HG02678 (cell line): ENCODE results near the gene PLCB1.
"Not testable (repeated sequence)": the region's sequence is repeated elsewhere in the genome, so short reads cannot be mapped to it uniquely, and the experiment has no call there.

ENCODE experiments used
- ATAC-seq: cut with Tn5 transposase; IDR thresholded peaks from one replicate; pipeline ENCODE4 v1.9.1; 2021; ENCODE audit warnings: mild to moderate bottlenecking, moderate library complexity; ENCODE audit not compliant: unreplicated experiment

Gene PLCB1

DNA sequence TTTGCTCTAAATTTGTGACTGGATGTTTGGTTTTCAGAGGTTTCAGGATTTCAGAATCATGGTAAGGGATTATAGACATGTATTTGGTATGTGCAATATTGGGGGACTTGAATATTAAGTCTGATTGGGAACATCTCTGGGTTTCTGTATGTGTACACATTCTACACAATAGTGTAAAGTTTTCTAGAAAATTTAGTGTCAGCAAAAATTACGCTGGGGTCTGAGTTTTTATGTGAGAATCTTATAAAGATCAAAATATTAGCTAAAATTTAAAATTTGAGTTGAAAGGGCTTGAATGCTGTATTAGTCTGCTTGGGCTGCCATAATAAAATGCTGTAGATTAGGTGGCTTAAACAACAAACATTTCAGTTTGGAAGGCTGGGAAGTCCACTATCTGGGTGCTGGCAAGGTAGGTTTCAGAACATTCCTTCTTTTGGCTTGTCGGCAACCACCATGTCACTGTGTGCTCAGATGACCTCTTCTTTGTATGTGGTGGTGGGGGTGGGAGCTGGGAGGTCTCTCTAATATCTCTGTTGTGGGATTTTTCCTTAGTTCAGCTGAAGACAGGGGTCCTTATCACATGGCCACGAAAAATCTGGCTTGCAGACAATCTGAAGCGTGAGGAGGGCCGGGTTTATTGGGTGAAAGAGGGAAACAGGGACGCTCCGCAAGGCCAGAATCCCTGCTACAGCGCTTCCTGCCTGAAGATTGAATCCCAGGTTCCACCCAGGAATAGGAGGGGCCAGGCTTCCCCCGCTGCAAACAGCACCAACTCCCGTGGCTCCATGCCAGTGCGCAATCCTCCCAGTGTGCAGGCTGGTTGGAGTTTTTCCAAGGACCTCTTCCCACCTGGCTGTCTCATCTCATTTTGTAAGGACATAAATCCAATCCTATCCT, 299.7 kb downstream of the PLCB1 start:
- ATAC-seq, result no peak

DNA sequence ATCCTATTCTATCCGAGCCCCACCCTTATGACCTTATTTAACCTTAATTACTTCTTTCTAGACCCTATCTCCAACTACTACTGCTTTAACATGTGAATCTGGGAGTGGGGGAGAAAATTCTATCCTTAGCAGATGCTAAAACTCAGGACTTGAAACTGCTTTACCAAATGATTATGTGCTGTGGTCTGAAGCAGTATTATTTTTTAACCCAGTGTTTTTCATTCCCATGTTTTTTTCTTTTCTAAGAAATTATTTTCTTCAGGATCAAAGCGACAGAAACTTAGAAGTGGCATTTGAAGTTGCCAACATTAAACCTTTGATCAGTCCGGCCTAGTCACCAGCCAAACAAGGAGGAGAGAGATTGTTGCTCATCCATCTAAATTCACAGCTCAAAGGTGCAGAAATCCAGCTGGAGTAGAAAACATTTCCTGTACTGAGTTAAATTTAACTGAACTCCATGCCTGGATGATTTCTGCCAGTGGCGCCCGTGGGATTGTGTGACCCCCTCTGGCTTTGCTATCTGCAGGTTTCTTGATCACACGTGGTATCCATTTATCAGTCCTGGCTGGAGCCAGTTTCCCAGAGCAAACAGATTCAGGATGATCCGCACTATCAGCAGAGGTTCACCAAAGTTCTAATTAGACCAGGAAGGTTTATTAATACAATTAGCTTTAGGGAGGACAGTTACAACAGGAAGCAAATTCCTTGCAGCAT, 300.5 kb downstream of the PLCB1 start:
- ATAC-seq, result no peak

DNA sequence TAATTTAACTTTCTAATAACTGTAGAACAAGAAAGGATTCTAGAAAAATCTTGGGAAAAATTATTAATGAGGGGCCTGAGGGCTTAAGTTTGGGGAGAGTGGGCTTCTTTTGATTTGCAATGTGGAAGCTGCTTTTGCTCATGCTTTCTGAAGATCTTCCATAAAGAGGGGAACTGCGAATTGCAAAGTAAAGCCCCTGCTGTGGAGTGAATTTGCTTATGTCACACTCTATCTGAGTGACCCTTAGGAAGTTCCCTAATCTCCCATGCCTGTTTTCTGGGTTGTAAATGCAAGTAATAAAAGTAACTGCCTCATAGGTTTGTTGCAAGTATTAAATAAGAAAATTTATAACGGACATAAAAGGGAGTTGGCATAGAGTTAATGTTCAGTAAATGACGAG, 301.2 kb downstream of the PLCB1 start:
- ATAC-seq, result no peak

DNA sequence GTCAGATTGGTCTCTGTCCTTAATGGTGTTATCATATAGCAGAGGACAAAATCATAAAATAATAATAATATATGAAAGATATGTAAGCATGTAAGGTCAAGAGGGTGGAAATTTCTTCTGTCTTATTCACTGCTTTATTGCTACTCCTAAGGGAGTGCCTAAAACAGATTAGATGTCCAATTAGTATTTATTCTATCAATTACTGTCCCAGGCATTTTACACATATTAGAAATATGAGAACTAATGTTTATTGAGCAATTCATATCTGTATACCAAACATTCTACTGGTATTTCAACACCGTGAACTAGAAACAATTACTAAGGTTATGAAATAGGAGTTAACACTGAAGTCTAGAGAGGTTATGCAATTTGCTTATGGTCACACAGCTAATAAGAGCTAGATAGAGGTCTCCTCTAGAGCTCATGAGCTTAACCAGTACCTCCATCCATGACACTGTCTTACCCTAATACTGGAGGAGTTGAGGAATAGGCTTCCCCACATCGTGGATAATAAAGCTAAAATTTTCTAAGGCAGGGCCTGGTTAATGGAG, 302.3 kb downstream of the PLCB1 start:
- no peak for ATAC-seq

DNA sequence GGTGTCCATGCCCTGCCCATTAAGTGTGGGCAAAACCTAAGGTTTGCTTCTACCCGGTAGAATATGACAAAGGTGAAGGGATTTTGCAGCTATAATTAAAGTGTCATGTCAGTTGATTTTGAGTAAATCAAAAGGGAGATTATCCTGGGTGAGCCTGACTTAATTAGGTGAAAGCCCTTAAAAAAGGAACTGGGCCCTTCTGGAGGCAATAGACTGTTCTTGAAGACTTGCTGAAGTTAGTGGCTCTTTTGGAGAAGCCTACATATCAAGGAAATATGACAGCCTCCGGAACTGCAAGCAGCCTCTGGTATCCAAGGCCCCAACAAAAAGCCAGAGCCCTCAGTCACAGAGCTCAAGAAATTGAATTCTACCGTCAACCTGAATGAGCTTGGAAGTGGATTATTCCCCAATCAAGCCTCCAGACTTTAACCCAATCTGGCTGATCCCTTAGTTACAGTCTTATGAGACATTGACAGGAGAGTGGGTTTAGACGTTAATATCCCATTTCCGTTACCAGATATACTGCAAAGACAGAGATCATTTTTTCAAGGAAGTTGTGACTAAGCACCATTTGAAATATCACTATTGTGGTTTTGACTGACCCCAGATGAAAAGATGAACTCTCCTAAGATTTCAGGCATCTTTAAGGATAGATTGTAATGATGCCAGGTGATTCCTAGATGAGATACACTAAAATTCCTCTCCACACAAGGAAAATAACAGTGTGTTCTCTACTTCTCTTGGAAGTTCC, 303.4 kb downstream of the PLCB1 start:
- no peak for ATAC-seq

DNA sequence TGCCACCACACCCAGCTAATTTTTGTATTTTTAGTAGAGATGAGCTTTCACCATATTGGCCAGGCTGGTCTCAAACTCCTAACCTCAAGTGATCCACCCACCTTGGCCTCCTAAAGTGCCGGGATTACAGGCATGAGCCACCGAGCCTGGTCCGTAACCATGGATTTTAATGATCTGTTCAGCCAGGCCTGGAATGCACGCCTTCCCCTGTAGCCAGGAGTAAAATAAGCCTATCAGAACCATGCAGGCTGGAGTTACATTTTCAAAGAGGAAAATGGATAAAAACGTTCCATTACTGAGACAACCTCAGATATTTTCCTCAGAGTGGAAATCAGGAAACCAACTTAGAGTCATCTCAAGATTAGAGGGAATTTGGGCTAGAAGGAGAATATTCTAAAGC, 304.9 kb downstream of the PLCB1 start:
- not testable (repeated sequence) for ATAC-seq

DNA sequence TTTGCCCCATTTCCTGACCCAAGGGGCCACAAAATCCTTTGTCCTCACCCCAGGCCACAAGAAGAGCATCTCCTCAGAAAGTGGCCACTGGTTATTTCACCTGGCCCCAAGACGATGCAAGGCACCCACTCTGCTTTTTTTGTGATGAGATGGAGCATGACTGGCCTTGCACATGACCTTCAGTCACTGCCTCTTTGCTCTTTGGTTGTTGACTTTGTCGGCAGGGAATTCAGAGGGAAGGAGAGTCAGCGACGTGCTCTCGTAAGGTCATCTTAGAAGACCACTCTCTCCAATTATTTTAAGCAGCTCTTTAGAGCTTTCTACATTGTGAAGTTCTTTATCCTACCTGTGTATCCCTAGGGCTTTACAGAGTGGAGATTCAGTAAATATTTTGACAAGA, 306.7 kb downstream of the PLCB1 start:
- ATAC-seq, result no peak

DNA sequence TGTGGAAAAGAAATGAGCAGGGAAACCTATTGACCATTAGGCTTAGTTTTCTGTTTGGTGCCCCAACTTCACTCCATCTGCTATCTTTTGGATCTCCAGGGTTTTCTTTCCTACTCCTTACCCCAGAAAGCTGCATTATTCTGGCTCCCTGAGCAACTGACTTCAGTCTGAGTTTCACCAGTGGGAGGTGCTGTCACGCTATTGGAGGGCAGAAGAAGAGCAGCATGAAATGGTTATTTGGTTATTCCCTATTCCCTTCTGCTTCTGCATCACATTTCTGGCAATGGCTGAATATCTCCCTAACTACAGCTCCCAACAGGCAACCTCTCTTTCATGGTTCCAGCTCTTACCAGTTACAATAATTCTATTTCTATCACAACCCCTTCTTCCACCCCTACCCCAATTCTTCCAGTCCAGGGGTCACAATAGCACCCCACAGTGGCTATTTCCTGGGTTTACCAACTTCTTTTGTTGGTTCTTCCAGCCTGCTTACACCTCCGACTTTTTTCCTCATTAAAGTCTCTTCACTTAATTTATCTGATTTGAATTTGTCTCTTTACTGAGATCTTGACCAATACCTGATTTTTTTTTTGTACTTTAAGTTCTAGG, 311.5 kb downstream of the PLCB1 start:
- no peak for ATAC-seq

DNA sequence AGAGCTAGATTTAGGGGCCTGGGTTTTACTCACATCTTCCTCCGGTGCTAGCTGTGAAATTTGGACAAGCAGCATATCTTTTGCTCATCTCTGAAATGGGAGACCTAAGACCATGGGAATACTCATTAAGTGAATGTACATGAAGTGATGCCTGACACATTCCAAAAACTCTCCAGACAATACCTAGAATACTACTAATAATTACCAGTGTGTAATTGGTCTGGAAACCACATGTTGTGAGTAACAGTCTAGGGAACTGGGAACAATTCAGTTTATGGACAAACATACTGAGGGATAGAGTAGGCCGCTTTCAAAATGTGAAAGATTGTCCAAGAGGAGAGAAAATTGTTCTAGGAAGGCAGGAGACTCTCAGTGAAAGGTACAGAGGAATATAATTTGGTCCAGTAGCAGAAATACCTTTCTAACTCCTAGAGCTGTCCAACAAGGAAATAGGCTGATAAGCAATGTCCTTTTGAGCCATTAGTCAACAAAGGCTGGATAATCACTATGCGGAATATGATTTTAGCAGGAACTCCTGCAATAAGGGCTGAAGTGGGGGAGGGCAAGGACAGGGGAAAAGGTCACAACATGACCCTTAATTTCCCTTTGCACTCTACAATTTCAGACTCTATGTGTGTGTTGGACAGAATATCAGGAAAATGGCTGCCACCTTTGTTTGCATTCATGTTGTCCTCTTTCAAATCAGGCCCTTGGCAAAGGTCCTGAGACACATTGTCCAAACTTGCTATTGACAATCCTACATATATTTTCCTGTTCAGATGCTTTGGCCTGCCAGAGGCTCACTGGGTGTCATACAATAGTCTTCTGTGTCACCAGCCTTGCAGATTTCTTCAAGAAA, 315.4 kb downstream of the PLCB1 start:
- ATAC-seq, result no peak

DNA sequence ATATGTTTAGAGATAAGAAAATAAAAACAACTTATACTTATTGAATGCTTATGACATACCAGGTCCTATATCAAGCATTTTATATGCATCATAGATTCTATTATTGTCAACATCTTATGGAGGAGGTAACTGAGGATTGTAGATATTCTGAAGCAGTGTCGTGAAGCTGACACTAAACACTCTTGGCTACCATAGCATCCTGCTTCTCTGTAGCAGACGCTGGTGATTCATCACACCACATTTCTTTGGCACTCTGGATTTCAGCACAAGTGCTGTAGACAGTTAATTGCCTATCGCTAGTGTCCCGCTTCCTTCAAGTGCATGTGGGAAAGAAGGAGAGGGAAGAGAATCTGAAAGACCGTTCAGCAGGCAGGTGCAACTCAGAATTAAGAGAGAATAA, 317.1 kb downstream of the PLCB1 start:
- no peak for ATAC-seq

DNA sequence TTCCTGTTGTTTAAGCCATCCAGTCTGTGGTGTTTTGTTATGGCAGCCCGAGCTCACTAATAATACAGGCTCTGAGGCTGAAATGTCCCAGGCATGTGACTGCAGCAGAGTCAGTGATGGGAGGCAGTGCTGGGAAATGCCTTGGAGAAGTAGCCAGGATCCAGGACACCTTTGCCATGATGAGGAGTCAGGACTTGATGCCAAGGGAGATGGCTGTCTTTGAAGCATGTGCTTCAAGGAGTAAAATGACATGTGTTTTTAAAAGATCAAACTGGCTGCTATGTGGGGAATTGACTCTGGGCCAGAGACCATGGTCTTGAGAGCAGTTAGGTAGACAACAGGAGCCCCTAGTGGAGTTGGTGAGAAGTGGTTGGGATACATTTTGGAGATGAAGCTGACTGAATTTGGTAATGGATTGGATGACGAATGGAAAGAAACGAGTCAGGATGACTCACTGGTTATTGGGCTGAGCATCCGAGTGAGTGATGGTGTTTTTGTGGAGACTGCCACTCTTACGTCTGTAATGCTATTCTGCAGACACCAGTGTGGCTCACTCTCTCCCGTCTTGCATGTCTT, 322.2 kb downstream of the PLCB1 start:
- no peak for ATAC-seq

DNA sequence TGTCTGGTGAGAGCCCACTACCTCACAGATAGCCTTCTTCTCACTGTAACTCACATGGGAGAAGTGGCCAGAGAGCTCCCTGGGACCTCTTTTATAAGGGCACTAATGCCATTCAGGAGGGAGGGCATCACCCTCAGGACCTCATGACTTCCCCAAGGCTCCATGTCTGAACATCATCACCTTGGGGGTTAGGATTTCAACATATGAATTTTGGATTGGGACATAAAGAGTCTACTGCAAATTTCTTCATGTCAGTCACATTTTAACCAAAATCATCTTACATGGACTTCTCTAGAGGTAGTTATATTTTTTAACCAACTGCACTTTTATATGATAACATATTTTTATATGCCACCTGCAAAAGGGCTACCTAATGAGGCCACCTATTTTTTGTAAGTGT, 324.7 kb downstream of the PLCB1 start:
- no peak for ATAC-seq

DNA sequence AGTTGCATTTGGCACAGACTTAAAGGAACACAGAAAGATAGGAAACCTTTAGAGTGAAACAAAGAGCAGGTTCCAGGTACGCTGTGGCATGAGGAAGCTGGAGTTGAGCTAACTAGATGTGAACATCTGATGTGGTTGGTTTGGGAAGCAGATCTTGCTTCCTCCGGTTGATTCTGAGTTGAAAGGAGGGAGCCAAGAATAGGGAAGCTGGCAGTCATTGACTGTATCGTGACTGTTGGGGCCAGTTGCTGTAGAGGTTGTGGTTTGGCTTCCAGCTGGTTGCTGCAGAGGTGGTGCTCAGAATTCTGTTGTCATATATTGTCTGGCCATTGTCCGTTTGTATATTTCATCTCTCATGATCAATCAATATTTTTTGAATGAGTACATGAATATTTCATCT, 325.9 kb downstream of the PLCB1 start:
- no peak for ATAC-seq

DNA sequence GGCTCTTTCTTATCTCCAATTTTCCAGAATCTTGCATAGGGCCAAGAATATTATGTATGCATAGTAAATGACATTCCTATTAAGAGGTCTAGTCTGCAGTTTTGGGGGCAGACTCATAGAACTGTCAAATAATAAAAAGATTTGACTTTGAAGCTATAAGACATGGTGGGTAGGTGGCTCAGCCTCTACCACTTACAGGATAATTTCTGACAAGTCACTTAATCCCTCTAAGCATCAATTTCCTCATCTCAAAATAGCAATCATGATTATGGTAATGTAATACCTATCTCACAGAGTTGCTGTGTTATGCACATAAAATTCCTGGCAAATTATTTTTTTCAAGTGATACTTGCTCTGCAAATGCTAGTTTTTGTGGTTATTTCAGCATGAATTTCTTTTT, 329.1 kb downstream of the PLCB1 start:
- no peak for ATAC-seq

DNA sequence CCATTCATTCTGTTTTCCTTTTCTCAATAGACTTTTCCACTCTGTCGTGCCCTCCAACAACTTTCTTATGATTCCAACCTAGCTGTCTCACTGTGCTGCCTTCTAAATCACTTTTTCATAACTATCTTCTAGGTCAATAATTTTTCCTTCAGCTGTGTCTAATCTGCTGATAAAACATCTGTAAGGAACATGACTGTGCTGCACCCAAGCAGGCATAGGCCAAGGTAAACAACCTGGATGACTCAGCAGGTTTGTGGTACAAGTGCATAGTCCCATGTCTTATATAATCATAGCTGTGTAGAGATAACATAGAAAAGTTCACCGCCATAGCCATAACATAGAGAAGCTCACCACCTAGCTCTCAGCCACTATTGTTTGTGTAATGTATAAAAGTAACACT, 332.3 kb downstream of the PLCB1 start:
- ATAC-seq, result no peak

DNA sequence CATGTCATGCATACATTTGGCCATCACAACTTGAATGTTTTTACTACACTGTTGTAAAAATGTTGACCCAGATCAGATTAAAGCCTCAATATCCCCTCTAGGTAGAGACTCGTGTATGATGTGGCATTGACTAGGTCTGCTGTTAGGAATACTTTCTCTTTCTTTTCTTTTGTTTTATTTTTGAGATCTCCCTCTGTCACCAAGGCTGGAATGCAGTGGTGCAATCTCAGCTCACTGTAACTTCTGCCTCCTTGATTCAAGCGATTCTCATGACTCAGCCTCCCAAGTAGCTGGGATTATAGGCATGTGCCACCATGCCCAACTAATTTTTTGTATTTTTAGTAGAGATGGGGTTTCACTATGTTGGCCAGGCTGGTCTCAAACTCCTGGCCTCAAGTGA, 334.7 kb downstream of the PLCB1 start:
- ATAC-seq, result not testable (repeated sequence)

DNA sequence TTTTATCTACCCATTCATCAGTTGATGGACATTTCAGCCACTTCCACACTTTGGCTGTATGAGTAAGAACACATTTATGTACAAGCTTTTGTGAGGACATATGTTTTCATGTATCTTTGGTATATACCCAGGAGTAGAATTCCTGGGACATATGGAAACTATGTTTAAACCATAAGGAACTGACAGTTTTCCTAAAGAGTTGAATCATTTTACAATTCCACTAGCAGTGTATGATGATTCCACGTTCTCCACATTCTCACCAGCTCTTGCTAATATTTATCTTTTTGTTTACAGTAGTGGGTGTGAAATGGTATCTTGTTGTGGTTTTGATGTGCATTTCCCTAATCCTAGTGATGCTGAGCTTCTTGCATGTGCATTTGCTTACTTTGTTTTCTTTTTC, 338.1 kb downstream of the PLCB1 start:
- ATAC-seq, result no peak

DNA sequence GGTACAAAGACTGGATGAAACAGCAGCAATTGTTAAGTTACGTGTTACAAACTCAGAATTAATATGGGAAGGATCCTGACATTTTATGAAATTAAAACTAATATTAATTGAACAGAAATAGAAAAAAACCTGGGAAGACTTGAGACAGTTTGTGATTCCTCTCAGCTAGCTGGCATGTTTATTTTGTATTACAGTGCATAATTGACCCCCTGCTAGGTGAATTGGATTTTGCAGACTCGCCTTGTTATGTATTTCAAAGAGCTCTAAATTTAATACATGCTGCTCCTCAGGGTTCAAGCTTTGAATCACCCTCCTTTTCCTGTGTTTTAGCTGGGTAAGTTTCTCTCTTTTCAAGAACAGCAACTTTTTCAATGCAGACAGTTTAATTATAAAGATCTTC, 339.4 kb downstream of the PLCB1 start:
- ATAC-seq, result no peak

DNA sequence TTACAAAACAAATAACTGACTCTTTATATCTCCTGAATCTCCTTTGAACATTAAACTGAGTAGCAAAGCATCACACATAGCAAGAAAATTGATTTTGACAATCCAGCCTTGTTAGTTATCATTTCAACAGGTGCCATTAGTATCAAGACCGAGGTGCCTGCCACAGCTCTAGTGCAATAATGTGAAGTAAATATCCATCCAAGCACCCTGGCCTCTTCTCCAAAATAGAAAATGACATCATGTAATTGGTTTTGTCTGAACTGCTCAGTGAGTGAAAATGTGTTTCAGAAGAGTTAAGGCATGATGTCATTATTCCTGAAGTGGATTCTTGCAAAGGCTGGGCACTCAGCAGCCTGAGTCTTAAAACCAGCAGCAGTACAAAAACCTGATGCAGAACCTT, 341.4 kb downstream of the PLCB1 start:
- no peak for ATAC-seq
